GM12878 (cell line): ENCODE measurements around the gene SATB2. TPM values are rescaled to one million over a fixed set of nuclear protein-coding genes. Genes with fewer than 3 reads are reported as not detected.

Experiments
- ATAC-seq: fragments of 200-7000 bp; cut with Tn5 transposase; 3 replicates; pipeline ENCODE4 v1.9.1; 2020; ENCODE audit warnings: mild to moderate bottlenecking, moderate library complexity
- BruUV-seq: library from RNA; stranded (reverse); fragments of 400-500 nt; replicated peaks from 2 replicates; lab custom pipeline; 2021; lab: Mats Ljungman, UMichigan
- CTCF ChIA-PET: fragments of 300-600 bp; sonication (Branson Sonifier 250); formaldehyde crosslinking; extraction: SDS; loops from one replicate; lab custom pipeline; 2021; ENCODE audit warnings: inconsistent platforms; lab: Yijun Ruan, JAX
- POLR2A ChIA-PET: fragments of 350-600 bp; formaldehyde crosslinking; extraction: SDS; loops from one replicate; lab custom pipeline; 2021; ENCODE audit warnings: inconsistent platforms; lab: Charles Lee
- RAD21 ChIA-PET: fragments of 300-600 bp; sonication (Branson Sonifier 250); formaldehyde crosslinking; loops from one replicate; lab custom pipeline; 2023; ENCODE audit warnings: antibody characterized with exemption; ENCODE audit not compliant: unreplicated experiment; lab: Charles Lee
- SMC1A ChIA-PET: fragments of 300-600 bp; sonication (Branson Sonifier 250); formaldehyde crosslinking; loops from one replicate; lab custom pipeline; 2023; ENCODE audit not compliant: unreplicated experiment, uncharacterized antibody; lab: Charles Lee
- DNase-seq: peaks from one replicate; pipeline ENCODE4 v3.0.0-alpha.2; 2011; ENCODE audit warnings: low read depth, low spot score
- FAIRE-seq: peaks from 3 replicates; lab custom pipeline; 2011; peaks lifted over from hg19 to GRCh38; lab: Jason Lieb, UNC
- H2AFZ ChIP-seq: 2 replicates; pipeline ENCODE4 v1.6.0; 2011; ENCODE audit warnings: low read depth, low read length, control low read depth; ENCODE audit not compliant: control insufficient read depth
- H3K27ac ChIP-seq: 2 replicates; pipeline ENCODE4 v1.5.1; 2011; ENCODE audit warnings: control low read depth; ENCODE audit not compliant: control insufficient read depth, insufficient read depth
- H3K27me3 ChIP-seq, 2 experiments: replicated peaks in 1 of 2; 2 replicates each; pipeline versions ENCODE4 v1.6.0 to v1.6.1; 2011; ENCODE audit warnings: low read length in 1 of 2; ENCODE audit not compliant: control insufficient read depth in 2 of 2, insufficient read depth in 2 of 2
- H3K36me3 ChIP-seq, 2 experiments: 2 replicates each; pipeline ENCODE4 v1.5.1; 2011; ENCODE audit warnings: low read length in 1 of 2; ENCODE audit not compliant: control insufficient read depth in 2 of 2, insufficient read depth in 2 of 2
- H3K4me1 ChIP-seq: 2 replicates; pipeline ENCODE4 v1.6.1; 2011; ENCODE audit warnings: mild to moderate bottlenecking, low read length, moderate library complexity, mixed read lengths; ENCODE audit not compliant: control insufficient read depth, insufficient read depth
- H3K4me2 ChIP-seq: 2 replicates; pipeline ENCODE4 v1.6.0; 2011; ENCODE audit warnings: control low read depth; ENCODE audit not compliant: control insufficient read depth, insufficient read depth
- H3K4me3 ChIP-seq: fragments of 200-600 bp; sonication (generic); 2 replicates; pipeline ENCODE4 v1.5.1; 2016
- H3K79me2 ChIP-seq: 2 replicates; pipeline ENCODE4 v1.6.0; 2011; ENCODE audit warnings: low read length; ENCODE audit not compliant: control insufficient read depth, insufficient read depth
- H3K9ac ChIP-seq: 2 replicates; pipeline ENCODE4 v1.8.0; 2011; ENCODE audit warnings: low read length, control low read depth, mixed read lengths; ENCODE audit not compliant: control insufficient read depth, insufficient read depth
- H3K9me3 ChIP-seq: replicated peaks from 3 replicates; pipeline ENCODE4 v1.5.1; 2011; ENCODE audit warnings: mild to moderate bottlenecking, low read length; ENCODE audit not compliant: control insufficient read depth, insufficient read depth
- H4K20me1 ChIP-seq: 2 replicates; pipeline ENCODE4 v1.6.0; 2011; ENCODE audit not compliant: control insufficient read depth, insufficient read depth
- BMI1 ChIP-seq: fragments of 450-650 bp; IDR thresholded peaks from 2 replicates; pipeline ENCODE4 v1.6.1; 2016; ENCODE audit warnings: mild to moderate bottlenecking, moderate library complexity, borderline replicate concordance
- BRCA1 ChIP-seq: IDR thresholded peaks from 2 replicates; pipeline ENCODE4 v1.6.1; 2011; ENCODE audit warnings: low read depth, low read length, improper control_type of control experiment
- CEBPZ ChIP-seq: fragments of 150-350 bp; IDR thresholded peaks from 2 replicates; pipeline ENCODE4 v1.6.1; 2016; ENCODE audit warnings: low read depth, low read length
- CHD4 ChIP-seq: fragments of 200-600 bp; sonication (generic); IDR thresholded peaks from 2 replicates; pipeline ENCODE4 v1.6.1; 2016; ENCODE audit warnings: mild to moderate bottlenecking
- CTCF ChIP-seq, 3 experiments: IDR thresholded peaks in 2 of 3; conservative IDR thresholded peaks in 1 of 3; 2 replicates each; pipeline ENCODE4 v1.5.1; 2011; ENCODE audit warnings: low read depth in 3 of 3, low read length in 3 of 3, mild to moderate bottlenecking in 3 of 3, control low read depth in 2 of 3, moderate library complexity in 2 of 3, inconsistent platforms in 1 of 3, mixed read lengths in 1 of 3; ENCODE audit not compliant: control insufficient read depth in 2 of 3, insufficient read depth in 1 of 3; ENCODE audit errors: extremely low read depth in 1 of 3
- IKZF1 ChIP-seq: fragments of 450-650 bp; conservative IDR thresholded peaks from 2 replicates; pipeline ENCODE4 v1.6.1; 2017; ENCODE audit warnings: antibody characterized with exemption, mild to moderate bottlenecking
- KDM1A ChIP-seq: fragments of 200-600 bp; sonication (generic); IDR thresholded peaks from 2 replicates; pipeline ENCODE4 v1.6.1; 2016; ENCODE audit warnings: borderline replicate concordance
- NFYA ChIP-seq: IDR thresholded peaks from 2 replicates; pipeline ENCODE4 v1.6.1; 2011; ENCODE audit warnings: low read depth, mild to moderate bottlenecking, low read length, improper control_type of control experiment, borderline replicate concordance
- PAX5 ChIP-seq: IDR thresholded peaks from 2 replicates; pipeline ENCODE4 v1.6.1; 2011; ENCODE audit warnings: low read depth, low read length, borderline replicate concordance
- PBX3 ChIP-seq: IDR thresholded peaks from 2 replicates; pipeline ENCODE4 v1.6.1; 2011; ENCODE audit warnings: mild to moderate bottlenecking, low read depth, low read length, moderate library complexity; ENCODE audit not compliant: insufficient replicate concordance
- SRF ChIP-seq, 2 experiments: IDR thresholded peaks; 2 replicates each; pipeline ENCODE4 v1.6.1; 2011; ENCODE audit warnings: low read depth in 2 of 2, low read length in 2 of 2, mild to moderate bottlenecking in 1 of 2, moderate library complexity in 1 of 2
- SUZ12 ChIP-seq: fragments of 200-600 bp; sonication (generic); IDR thresholded peaks from one replicate; pipeline ENCODE4 v1.6.1; 2018; ENCODE audit warnings: antibody characterized with exemption, mild to moderate bottlenecking; ENCODE audit not compliant: unreplicated experiment
- TCF12 ChIP-seq: IDR thresholded peaks from 2 replicates; pipeline ENCODE4 v1.6.1; 2011; ENCODE audit warnings: low read depth, mild to moderate bottlenecking, low read length
- TCF3 ChIP-seq: IDR thresholded peaks from 2 replicates; pipeline ENCODE4 v1.6.1; 2012; ENCODE audit warnings: low read depth, mild to moderate bottlenecking, low read length, borderline replicate concordance; ENCODE audit not compliant: insufficient read depth
- WRNIP1 ChIP-seq: IDR thresholded peaks from 2 replicates; pipeline ENCODE4 v1.6.1; 2011; ENCODE audit warnings: low read depth, low read length, improper control_type of control experiment, borderline replicate concordance
- WGBS: methylation state at CpG from one replicate; pipeline ENCODE4 v1.1.6; 2016; ENCODE audit warnings: low lambda C conversion rate; ENCODE audit not compliant: insufficient replicate concordance, insufficient coverage; ENCODE audit errors: missing lambda C conversion rate; 5-methylcytosine and 5-hydroxymethylcytosine counted together
- in situ Hi-C: fragments of 300-500 bp; cut with MboI; formaldehyde crosslinking; loops from 9 replicates; pipeline ENCODE4 v1.14.3; 2018; ENCODE audit warnings: mixed read lengths
- intact Hi-C: fragments of 100-400 bp; cut with micrococcal nuclease; formaldehyde crosslinking; loops from one replicate; pipeline ENCODE4 v1.14.2; 2022; ENCODE audit not compliant: unreplicated experiment
- polyA plus RNA-seq, 11 experiments: library from polyadenylated mRNA; depleted of rRNA in 4 of 11; unstranded in 6 of 11; stranded (reverse) in 5 of 11; fragments of >200 nt; fragmentation: Nextera tagmentation in 4 of 11; fragmentation: Illumina TruSeq in 1 of 11; extraction: Ambion mirVana in 4 of 11; extraction: Trizol in 1 of 11; gene quantifications; 1 replicate in 1 of 11; 2 replicates in 10 of 11; pipeline versions ENCODE4 v1.2.1 to v1.2.3, GENCODE V29; 2011 to 2016; ENCODE audit warnings: inconsistent platforms in 2 of 11, missing spikeins in 2 of 11, low read depth in 1 of 11
- total RNA-seq, 4 experiments: library from RNA; depleted of rRNA in 3 of 4; stranded (reverse); fragments of >200 nt in 3 of 4; fragmentation: Illumina TruSeq in 1 of 4; extraction: Trizol in 1 of 4; gene quantifications; 2 replicates each; pipeline versions ENCODE4 v1.2.1 to v1.2.3, GENCODE V29; 2013 to 2021

The SATB2 gene
- total and polyA plus RNA-seq, 10 of the 15 experiments (the other 5 are each of a cell fraction or from before 2014, with no cell fraction given): 0.03 to 0.56 (median 0.08) TPM; not detected in 3

- ATAC-seq: peak; percentile 59
- RAD21 ChIA-PET: no interaction called here
- Histone ChIP-seq H2AFZ (no peak overlapping the region), H3K4me2 (no peak overlapping the region; the same call in 1 of the 2 replicates), H3K9me3 (no peaks in the 10 kb centered on the region; the same call in 2 of the 3 replicates), H3K36me3 (no peaks in the 10 kb centered on the region), H4K20me1 (no peaks in the 10 kb centered on the region; the same call in 1 of the 2 replicates), H3K27me3 (peaks cover 18 to 33% of the 10 kb centered on the region in 2 experiments), H3K4me1 (no peaks in the 10 kb centered on the region), H3K27ac (no peak overlapping the region), H3K9ac (no peak overlapping the region), H3K79me2 (no peaks in the 10 kb centered on the region), H3K4me3 (no peak overlapping the region)
- in situ Hi-C loops: no loop called here
- no peak for FAIRE-seq
- SMC1A ChIA-PET: no interaction called here
- CTCF ChIA-PET: interaction anchor here (1.2 kb wide), 1 partner anchor 805 kb away, joined by 3 read pairs; no protein-coding TSS in a partner anchor
- 11% methylated on average over 56 of the region's 63 CpGs for WGBS
- no peak for DNase-seq
- BruUV-seq: no TSS peak
- intact Hi-C loops: no loop called here
- POLR2A ChIA-PET: no interaction called here
- peak; percentile 67 for TF ChIP-seq SUZ12
- TF ChIP-seq IKZF1: 0 out of 2 replicates have a peak, but pooled peaks have one; percentile 28
- no peak for TF ChIP-seq CHD4
- no peak for TF ChIP-seq SRF (IDR thresholded peaks at IDR 0.05; ENCODE audit: low read depth in 2 of 2, low read length in 2 of 2)
- TF ChIP-seq WRNIP1: no peak
- TF ChIP-seq CEBPZ: no peak
- TF ChIP-seq NFYA: no peak
- TF ChIP-seq BRCA1: no peak
- no peak for TF ChIP-seq KDM1A
- no peak for TF ChIP-seq BMI1
- TF ChIP-seq CTCF (IDR thresholded peaks at IDR 0.05 in 2 of 3, conservative IDR thresholded peaks at IDR 0.05 in 1 of 3; ENCODE audit: control insufficient read depth in 2 of 3, extremely low read depth in 1 of 3, insufficient read depth in 1 of 3, low read depth in 3 of 3, low read length in 3 of 3): peak; percentile 31 to 69 (median 54)
- TF ChIP-seq TCF12: no peak
- no peak for TF ChIP-seq PAX5
- TF ChIP-seq TCF3: no peak
- no peak for TF ChIP-seq PBX3
Measured at GRCh38 chr2:199462956-199463692, 5.4 kb upstream of the SATB2 start.
